ENCODE results near the gene CKB.

The CKB gene

DNA sequence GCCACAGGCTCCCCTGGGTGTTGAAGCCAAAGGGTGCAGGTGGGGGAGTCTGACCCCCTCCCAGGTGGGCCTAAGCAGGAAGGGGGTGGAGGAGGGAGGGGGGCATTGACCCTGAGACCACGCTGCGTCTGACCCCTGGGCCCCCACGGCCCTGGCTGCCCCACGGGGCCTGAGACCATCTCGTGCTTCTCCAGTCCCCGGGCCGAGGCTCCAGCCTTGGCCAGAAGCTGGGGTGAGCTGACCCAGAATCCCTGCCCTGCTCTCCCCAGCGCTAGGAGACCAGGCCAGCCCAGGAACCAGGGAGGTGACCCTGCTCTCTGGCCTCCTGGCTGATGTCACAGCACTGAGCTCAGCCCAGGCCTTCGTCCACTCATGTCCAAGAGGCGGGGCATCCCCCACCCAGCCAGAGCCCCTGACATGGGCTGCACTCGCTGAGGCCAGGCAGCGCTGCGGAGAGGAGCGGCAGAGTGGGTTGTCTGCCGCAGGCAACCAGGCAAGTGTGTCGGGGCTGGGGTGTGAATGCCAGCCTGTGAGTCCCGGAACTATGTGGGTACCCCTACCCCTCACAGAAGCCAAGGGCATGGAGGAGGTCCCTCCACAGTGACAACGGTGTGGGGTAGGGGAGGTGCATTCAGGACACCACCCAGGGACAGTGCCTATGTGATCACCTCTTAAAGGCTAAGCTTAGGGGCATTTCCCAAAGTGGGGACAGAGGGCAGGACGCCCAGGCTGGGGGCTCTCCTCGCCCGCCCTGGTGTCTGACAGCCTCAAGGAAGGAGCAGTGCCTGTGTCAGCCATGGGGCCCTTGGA is 12.7 kb upstream of the CKB start:
- TF ChIP-seq, protein P1, sequence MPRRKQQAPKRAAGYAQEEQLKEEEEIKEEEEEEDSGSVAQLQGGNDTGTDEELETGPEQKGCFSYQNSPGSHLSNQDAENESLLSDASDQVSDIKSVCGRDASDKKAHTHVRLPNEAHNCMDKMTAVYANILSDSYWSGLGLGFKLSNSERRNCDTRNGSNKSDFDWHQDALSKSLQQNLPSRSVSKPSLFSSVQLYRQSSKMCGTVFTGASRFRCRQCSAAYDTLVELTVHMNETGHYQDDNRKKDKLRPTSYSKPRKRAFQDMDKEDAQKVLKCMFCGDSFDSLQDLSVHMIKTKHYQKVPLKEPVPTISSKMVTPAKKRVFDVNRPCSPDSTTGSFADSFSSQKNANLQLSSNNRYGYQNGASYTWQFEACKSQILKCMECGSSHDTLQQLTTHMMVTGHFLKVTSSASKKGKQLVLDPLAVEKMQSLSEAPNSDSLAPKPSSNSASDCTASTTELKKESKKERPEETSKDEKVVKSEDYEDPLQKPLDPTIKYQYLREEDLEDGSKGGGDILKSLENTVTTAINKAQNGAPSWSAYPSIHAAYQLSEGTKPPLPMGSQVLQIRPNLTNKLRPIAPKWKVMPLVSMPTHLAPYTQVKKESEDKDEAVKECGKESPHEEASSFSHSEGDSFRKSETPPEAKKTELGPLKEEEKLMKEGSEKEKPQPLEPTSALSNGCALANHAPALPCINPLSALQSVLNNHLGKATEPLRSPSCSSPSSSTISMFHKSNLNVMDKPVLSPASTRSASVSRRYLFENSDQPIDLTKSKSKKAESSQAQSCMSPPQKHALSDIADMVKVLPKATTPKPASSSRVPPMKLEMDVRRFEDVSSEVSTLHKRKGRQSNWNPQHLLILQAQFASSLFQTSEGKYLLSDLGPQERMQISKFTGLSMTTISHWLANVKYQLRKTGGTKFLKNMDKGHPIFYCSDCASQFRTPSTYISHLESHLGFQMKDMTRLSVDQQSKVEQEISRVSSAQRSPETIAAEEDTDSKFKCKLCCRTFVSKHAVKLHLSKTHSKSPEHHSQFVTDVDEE (CRISPR knock-in tag; IDR thresholded peaks at IDR 0.05), result no peak
- TF ChIP-seq CREB5 (CRISPR knock-in tag; IDR thresholded peaks at IDR 0.05; ENCODE audit: low read depth) (no peak), POU6F1 (CRISPR knock-in tag; IDR thresholded peaks at IDR 0.05; ENCODE audit: borderline replicate concordance, low read depth) (no peak)
- ATAC-seq, result no peak

GRCh38 chr14:103534576-103535061 is 12.0 kb upstream of the CKB start:
- ATAC-seq, result no peak
- TF ChIP-seq OSR1 (CRISPR knock-in tag; IDR thresholded peaks at IDR 0.05) (no peak), ZNF565 (CRISPR knock-in tag; conservative IDR thresholded peaks at IDR 0.05; ENCODE audit: low read depth) (no peak), CREB5 (CRISPR knock-in tag; IDR thresholded peaks at IDR 0.05; ENCODE audit: low read depth) (no peak), POU6F1 (CRISPR knock-in tag; IDR thresholded peaks at IDR 0.05; ENCODE audit: borderline replicate concordance, low read depth) (no peak), ZNF8 (CRISPR knock-in tag; IDR thresholded peaks at IDR 0.05) (no peak), TOX (CRISPR knock-in tag; IDR thresholded peaks at IDR 0.05; ENCODE audit: borderline replicate concordance) (no peak), SNAI2 (CRISPR knock-in tag; IDR thresholded peaks at IDR 0.05) (no peak), PPARA (CRISPR knock-in tag; IDR thresholded peaks at IDR 0.05; ENCODE audit: borderline replicate concordance) (no peak), GLIS3 (CRISPR knock-in tag; IDR thresholded peaks at IDR 0.05) (no peak)
- TF ChIP-seq, protein P2, sequence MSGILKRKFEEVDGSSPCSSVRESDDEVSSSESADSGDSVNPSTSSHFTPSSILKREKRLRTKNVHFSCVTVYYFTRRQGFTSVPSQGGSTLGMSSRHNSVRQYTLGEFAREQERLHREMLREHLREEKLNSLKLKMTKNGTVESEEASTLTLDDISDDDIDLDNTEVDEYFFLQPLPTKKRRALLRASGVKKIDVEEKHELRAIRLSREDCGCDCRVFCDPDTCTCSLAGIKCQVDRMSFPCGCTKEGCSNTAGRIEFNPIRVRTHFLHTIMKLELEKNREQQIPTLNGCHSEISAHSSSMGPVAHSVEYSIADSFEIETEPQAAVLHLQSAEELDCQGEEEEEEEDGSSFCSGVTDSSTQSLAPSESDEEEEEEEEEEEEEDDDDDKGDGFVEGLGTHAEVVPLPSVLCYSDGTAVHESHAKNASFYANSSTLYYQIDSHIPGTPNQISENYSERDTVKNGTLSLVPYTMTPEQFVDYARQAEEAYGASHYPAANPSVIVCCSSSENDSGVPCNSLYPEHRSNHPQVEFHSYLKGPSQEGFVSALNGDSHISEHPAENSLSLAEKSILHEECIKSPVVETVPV (CRISPR knock-in tag; IDR thresholded peaks at IDR 0.05), result no peak
- TF ChIP-seq, protein P1 (CRISPR knock-in tag; IDR thresholded peaks at IDR 0.05), result no peak

- no peak for ATAC-seq
- TF ChIP-seq OSR1 (CRISPR knock-in tag; IDR thresholded peaks at IDR 0.05) (no peak), GLIS3 (CRISPR knock-in tag; IDR thresholded peaks at IDR 0.05) (no peak), ZFP3 (CRISPR knock-in tag; IDR thresholded peaks at IDR 0.05) (no peak)
Observed at GRCh38 chr14:103533999-103534575, 11.5 kb upstream of the CKB start.

Measured in SK-N-SH treated with all-trans-retinoic acid at 6 μM for 48 hours (cell line).